ENCODE results near the gene KRT73. TPM values are rescaled to one million over a fixed set of nuclear protein-coding genes. Genes with fewer than 3 reads are reported as not detected.

The KRT73 gene
- total RNA-seq, 1 donor from 2014 or later: not detected

DNA sequence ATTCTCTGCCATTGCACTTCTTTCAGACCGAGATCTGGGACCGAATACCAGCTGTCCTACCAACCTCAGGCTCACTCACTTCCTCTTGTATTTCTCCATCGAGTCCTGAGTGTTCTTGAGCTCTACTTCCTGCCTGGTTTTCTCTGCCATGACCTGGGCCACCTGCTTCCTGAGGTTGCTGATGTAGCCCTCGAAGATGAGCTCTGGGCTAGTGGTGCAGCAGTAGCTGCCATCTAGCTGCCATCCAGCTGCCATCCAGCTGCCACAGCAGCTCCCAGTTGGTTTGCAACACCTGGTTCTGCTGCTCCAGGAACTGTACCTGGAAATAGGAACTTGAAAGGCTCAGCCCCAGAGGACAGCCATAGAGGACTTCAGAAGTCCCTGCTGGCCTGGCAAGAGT, 15.0 kb upstream of the KRT73 start:
- DNase-seq (ENCODE audit: low spot score in 2 of 2, unreplicated experiment in 2 of 2): no peak
- no peak overlapping the region for H3K27ac Mint-ChIP-seq
- no peaks in the 10 kb centered on the region for H3K4me1 Mint-ChIP-seq
- H3K27me3 Mint-ChIP-seq (ENCODE audit: low read depth): peaks cover 60% of the 10 kb centered on the region
- H3K9me3 Mint-ChIP-seq: no peaks in the 10 kb centered on the region
- TF ChIP-seq, protein P1, sequence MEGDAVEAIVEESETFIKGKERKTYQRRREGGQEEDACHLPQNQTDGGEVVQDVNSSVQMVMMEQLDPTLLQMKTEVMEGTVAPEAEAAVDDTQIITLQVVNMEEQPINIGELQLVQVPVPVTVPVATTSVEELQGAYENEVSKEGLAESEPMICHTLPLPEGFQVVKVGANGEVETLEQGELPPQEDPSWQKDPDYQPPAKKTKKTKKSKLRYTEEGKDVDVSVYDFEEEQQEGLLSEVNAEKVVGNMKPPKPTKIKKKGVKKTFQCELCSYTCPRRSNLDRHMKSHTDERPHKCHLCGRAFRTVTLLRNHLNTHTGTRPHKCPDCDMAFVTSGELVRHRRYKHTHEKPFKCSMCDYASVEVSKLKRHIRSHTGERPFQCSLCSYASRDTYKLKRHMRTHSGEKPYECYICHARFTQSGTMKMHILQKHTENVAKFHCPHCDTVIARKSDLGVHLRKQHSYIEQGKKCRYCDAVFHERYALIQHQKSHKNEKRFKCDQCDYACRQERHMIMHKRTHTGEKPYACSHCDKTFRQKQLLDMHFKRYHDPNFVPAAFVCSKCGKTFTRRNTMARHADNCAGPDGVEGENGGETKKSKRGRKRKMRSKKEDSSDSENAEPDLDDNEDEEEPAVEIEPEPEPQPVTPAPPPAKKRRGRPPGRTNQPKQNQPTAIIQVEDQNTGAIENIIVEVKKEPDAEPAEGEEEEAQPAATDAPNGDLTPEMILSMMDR (IDR thresholded peaks at IDR 0.05; ENCODE audit: unreplicated experiment): no peak
- H3K4me3 Mint-ChIP-seq: no peak overlapping the region
- no peaks in the 10 kb centered on the region for H3K36me3 Mint-ChIP-seq

DNA sequence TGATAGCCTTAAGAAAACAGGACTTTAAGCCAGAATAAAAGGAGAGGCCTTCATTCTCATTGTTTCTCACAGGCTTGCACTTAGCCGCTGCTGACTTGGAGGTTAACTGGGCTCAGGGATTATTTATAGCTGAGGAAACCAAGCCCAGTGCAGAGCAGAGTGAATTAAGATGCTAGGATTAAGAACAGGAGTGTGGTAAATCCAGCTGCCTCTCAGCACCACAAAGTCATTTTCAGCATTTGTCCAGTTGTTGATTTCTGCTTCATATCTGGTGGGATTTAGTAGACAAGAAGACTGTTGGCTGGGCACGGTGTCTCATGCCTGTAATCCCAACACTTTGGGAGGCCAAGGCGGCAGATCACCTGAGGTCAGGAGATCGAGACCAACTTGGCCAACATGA, 14.3 kb upstream of the KRT73 start:
- H3K27me3 Mint-ChIP-seq (ENCODE audit: low read depth): peaks cover 63% of the 10 kb centered on the region
- H3K4me3 Mint-ChIP-seq: no peak overlapping the region
- TF ChIP-seq, protein P1 (IDR thresholded peaks at IDR 0.05; ENCODE audit: unreplicated experiment): no peak
- DNase-seq (ENCODE audit: low spot score in 2 of 2, unreplicated experiment in 2 of 2): no peak
- H3K27ac Mint-ChIP-seq: no peak overlapping the region
- H3K36me3 Mint-ChIP-seq: no peaks in the 10 kb centered on the region
- no peaks in the 10 kb centered on the region for H3K9me3 Mint-ChIP-seq
- no peaks in the 10 kb centered on the region for H3K4me1 Mint-ChIP-seq

DNA sequence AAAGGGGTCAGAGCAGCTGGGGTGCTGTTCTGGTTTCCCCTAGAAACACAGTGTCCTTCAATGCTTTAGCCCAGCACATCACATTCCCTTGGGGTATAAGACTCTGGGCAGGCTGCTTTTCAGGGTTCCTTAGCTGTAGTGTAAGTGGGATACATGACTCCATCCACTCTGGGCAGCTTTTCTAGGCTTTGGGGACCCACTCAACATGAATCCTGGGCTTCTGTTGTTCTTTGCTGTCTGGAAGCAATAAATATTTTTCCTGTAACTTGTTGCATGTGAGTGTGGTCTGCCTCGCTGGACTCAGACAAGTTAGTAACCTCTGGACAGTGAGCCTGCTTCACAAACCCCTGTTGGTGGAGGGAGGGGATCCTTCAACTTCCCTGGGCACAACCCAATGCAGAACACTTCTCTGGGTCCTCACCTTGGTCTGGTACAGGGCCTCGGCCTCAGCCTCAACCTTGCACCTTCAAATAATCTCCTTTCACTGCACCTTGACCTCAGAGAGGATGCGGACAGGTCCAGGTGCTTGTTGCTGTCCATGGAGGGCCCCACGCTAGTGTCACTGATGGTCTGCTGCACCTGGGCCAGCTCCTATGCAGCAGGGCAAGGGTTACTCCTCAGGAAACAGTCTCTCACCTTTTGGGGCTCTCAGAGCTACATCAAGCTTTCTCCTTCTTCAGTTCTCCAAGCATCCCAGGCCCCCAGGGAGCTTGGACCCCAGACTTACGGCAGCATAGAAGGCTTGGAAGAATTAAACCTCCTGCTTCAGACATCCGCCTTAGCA, 13.5 kb upstream of the KRT73 start:
- no peak overlapping the region for H3K27ac Mint-ChIP-seq
- H3K4me1 Mint-ChIP-seq: no peaks in the 10 kb centered on the region
- H3K4me3 Mint-ChIP-seq: no peak overlapping the region
- no peak for DNase-seq (ENCODE audit: low spot score in 2 of 2, unreplicated experiment in 2 of 2)
- H3K9me3 Mint-ChIP-seq: no peaks in the 10 kb centered on the region
- no peaks in the 10 kb centered on the region for H3K36me3 Mint-ChIP-seq
- H3K27me3 Mint-ChIP-seq (ENCODE audit: low read depth): peaks cover 70% of the 10 kb centered on the region
- TF ChIP-seq, protein P1 (IDR thresholded peaks at IDR 0.05; ENCODE audit: unreplicated experiment): no peak

DNA sequence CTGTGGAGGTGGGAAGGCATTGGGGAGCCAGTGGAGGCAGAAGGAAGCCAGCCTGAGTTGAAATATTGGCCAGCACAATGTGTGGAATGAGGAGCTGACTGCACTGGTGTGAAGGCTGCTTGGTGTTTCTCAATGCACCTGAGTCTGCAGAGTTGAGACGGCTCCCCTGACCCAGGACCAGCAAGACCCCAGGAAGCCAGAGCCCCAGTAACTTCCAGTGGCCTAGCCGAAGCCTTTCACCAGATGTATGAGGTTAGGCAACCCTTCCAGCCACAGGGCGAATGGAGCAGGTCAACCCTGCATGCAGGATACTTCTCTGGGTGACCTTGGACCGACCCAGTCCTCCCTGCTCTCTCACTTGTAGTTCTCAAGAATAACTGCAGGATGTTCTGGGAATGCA, 12.9 kb upstream of the KRT73 start:
- no peak overlapping the region for H3K4me3 Mint-ChIP-seq
- no peaks in the 10 kb centered on the region for H3K4me1 Mint-ChIP-seq
- H3K27me3 Mint-ChIP-seq (ENCODE audit: low read depth): peaks cover 75% of the 10 kb centered on the region
- H3K9me3 Mint-ChIP-seq: no peaks in the 10 kb centered on the region
- peak in 1 of 2 experiments; percentile 36 for DNase-seq (ENCODE audit: low spot score in 2 of 2, unreplicated experiment in 2 of 2)
- TF ChIP-seq, protein P1 (IDR thresholded peaks at IDR 0.05; ENCODE audit: unreplicated experiment): no peak
- H3K27ac Mint-ChIP-seq: no peak overlapping the region
- no peaks in the 10 kb centered on the region for H3K36me3 Mint-ChIP-seq

DNA sequence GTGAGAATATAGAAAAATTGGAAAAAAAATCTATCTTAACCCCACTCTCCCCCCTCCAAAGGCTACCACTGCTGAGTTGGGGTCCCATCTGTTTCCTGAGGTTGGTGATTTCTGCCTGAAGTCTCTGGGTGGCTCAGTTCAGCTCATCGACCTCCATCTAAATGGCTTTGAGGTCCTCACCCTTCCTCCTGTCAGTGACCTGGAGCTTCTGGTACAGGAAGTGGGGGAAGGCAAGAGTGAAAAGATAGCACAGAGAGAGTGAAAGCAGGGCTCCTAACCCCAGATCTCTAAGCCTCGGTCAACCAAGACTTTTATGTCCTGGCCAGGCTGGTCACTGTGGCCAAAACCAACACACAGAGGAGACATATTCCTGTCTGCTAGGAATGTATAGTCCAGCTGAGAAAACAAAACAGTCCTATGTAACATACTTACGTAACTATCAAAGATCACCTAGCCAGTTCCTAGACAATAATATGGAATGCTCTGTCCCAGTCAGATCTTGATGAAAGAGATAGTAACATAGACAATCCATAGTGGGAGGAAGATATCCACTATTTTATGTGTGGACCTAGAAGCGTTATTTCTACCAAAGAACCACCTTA, 12.3 kb upstream of the KRT73 start:
- TF ChIP-seq, protein P1 (IDR thresholded peaks at IDR 0.05; ENCODE audit: unreplicated experiment): no peak
- Mint-ChIP-seq H3K4me3 (no peak overlapping the region), H3K27me3 (ENCODE audit: low read depth) (peaks cover 80% of the 10 kb centered on the region), H3K9me3 (no peaks in the 10 kb centered on the region), H3K4me1 (no peaks in the 10 kb centered on the region), H3K36me3 (no peaks in the 10 kb centered on the region), H3K27ac (no peak overlapping the region)
- no peak for DNase-seq (ENCODE audit: low spot score in 2 of 2, unreplicated experiment in 2 of 2)

Data from mesothelial cell of epicardium (in vitro differentiated cells).